HG03558 (cell line): ENCODE results near the gene PRKAR2A.
"Not testable (repeated sequence)": the region's sequence is repeated elsewhere in the genome, so short reads cannot be mapped to it uniquely, and the experiment has no call there.

Source experiments
- ATAC-seq: cut with Tn5 transposase; IDR thresholded peaks from one replicate; pipeline ENCODE4 v1.9.1; 2021; ENCODE audit warnings: moderate number of reproducible peaks; ENCODE audit not compliant: unreplicated experiment; ENCODE audit errors: extremely low read depth

PRKAR2A gene

GRCh38 chr3:48784426-48785120, 63.1 kb downstream of the PRKAR2A start:
- ATAC-seq, result no peak

- ATAC-seq, result no peak
Observed at GRCh38 chr3:48783304-48783703, 64.4 kb downstream of the PRKAR2A start.

- no peak for ATAC-seq
Observed at GRCh38 chr3:48782046-48782445, 65.6 kb downstream of the PRKAR2A start.

- ATAC-seq, result not testable (repeated sequence)
Observed at GRCh38 chr3:48778565-48778964, 69.1 kb downstream of the PRKAR2A start.

GRCh38 chr3:48776854-48777253, 70.8 kb downstream of the PRKAR2A start:
- no peak for ATAC-seq

GRCh38 chr3:48770192-48770502, 77.5 kb downstream of the PRKAR2A start:
- no peak for ATAC-seq

GRCh38 chr3:48765376-48765775, 82.3 kb downstream of the PRKAR2A start:
- no peak for ATAC-seq

GRCh38 chr3:48762816-48763215, 84.9 kb downstream of the PRKAR2A start:
- ATAC-seq, result no peak

GRCh38 chr3:48759991-48760540, 87.6 kb downstream of the PRKAR2A start:
- not testable (repeated sequence) for ATAC-seq

- ATAC-seq, result not testable (repeated sequence)
Observed at GRCh38 chr3:48759531-48759930, 88.1 kb downstream of the PRKAR2A start.

- ATAC-seq, result no peak
Observed at GRCh38 chr3:48759071-48759470, 88.6 kb downstream of the PRKAR2A start.

- ATAC-seq, result no peak
Observed at GRCh38 chr3:48756640-48757039, 91.0 kb downstream of the PRKAR2A start.

GRCh38 chr3:48750856-48751255, 96.8 kb downstream of the PRKAR2A start:
- no peak for ATAC-seq

- ATAC-seq, result no peak
Observed at GRCh38 chr3:48748754-48749153, 98.9 kb downstream of the PRKAR2A start.

GRCh38 chr3:48747706-48748105, 100.0 kb downstream of the PRKAR2A start:
- ATAC-seq, result no peak

GRCh38 chr3:48747015-48747615, 100.6 kb downstream of the PRKAR2A start:
- no peak for ATAC-seq

- ATAC-seq, result no peak
Observed at GRCh38 chr3:48743773-48744172, 103.9 kb downstream of the PRKAR2A start.

GRCh38 chr3:48741226-48741625, 106.4 kb downstream of the PRKAR2A start:
- not testable (repeated sequence) for ATAC-seq

- ATAC-seq, result no peak
Observed at GRCh38 chr3:48739955-48740823, 107.5 kb downstream of the PRKAR2A start.

- no peak for ATAC-seq
Observed at GRCh38 chr3:48739617-48739954, 108.1 kb downstream of the PRKAR2A start.
